GM03348 (cell line): ENCODE data around the gene RLN1.
"Not testable (repeated sequence)": the region's sequence is repeated elsewhere in the genome, so short reads cannot be mapped to it uniquely, and the experiment has no call there.

Source experiments
- DNase-seq: peaks from one replicate; pipeline ENCODE4 v3.0.0; 2012; ENCODE audit warnings: low spot score

Gene RLN1

DNA sequence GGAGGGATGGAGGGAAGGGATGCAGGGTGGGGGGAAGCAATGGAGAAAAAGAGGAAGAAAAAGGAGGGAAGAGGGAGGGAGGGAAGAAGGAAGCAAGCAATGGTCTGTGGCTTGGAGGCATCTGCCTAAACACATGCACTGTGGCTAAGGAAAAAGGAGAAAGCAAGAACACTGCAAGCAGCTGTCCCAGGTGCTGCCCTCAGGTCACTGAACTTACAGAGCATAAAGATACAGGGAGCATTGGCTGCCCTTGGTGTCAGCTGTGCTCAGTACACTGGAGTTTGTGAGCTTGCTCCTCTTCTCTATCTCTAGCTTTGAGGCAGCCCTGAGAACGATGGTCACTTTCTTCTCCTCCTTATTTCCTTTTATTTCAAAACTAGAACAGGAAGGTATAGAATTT is 18.1 kb downstream of the RLN1 start:
- not testable (repeated sequence) for DNase-seq

DNA sequence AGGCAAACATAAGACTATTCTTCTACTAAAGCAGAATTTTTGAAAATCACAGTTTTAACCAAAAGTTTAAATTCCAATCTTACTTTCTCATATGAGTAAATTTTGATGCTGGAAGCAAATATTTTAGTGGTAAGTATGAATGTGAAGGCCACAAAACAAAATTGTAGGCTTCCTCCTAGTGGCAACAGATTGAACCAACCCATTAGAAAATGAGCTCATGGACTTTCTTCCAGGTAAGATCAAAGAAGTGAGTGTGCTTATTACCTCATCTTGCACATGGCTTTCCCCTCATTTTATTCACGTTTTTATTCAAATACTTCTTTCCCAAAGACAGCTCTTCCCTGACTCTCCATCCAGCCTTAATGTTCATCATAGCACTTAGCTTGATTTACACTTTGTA is 18.6 kb downstream of the RLN1 start:
- DNase-seq: no peak

DNA sequence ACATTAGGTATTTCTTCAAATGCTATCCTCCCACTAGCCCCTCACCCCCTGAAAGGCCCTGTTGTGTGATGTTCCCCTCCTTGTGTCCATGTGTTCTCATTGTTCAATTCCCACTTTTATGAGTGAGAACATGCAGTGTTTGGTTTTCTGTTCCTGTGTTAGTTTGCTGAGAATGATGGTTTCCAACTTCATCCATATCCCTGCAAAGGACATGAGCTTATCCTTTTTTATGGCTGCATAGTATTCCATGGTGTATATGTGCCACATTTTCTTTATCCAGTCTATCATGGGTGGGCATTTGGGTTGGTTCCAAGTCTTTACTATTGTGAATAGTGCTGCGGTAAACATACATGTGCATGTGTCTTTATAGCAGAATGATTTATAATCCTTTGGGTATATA is 23.3 kb downstream of the RLN1 start:
- DNase-seq: not testable (repeated sequence)

DNA sequence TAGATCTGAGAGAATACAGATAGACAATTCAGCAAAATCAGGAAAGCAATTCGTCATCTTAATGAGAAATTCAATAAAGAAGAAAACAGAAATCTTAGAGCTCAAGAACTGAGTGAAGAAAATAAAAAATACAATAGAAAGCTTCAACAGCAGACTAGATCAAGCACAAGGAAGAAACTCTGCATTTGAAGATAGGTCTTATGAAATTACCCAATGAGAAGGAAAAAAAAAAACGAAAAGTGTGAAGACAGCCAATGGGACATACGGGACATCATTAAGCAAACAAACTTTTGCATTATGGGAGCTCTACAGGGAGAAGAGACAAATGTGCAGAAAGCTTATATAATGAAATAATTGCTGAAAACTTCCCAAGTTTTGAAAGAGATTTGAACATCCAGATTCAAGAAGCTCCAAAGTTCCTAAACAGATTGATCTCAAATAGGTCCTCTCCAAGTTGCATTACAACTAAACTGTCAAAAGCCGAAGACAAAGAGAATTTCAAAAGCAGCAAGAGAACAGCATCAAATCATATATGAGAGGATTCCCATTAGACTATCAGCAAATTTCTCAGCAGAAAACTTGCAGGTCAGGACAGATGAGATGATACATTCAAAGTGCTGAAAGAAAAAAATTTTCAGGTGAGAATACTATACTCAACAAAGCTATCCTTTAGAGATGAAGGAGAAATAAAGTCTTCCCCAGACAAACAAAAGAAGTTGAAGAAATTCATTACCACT is 24.3 kb downstream of the RLN1 start:
- DNase-seq: no peak

DNA sequence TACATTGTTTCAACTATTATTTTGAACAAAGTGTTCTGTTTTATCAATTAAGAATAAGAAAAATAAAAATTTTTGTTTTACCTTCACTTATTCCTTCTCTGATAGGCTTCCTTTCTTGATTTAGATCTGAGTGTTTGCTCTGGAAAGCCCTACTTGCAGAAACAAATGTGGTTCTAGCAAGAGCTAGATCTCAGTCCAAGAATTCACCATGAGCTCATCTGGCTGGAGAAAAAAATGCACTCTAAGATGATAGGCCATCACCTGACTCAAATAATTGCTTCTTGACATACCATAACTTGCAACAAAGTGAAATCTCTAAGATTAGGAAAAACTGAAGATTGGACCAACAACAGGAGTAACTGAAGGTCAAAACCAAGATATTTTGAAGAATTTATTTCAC is 28.8 kb downstream of the RLN1 start:
- DNase-seq: no peak

DNA sequence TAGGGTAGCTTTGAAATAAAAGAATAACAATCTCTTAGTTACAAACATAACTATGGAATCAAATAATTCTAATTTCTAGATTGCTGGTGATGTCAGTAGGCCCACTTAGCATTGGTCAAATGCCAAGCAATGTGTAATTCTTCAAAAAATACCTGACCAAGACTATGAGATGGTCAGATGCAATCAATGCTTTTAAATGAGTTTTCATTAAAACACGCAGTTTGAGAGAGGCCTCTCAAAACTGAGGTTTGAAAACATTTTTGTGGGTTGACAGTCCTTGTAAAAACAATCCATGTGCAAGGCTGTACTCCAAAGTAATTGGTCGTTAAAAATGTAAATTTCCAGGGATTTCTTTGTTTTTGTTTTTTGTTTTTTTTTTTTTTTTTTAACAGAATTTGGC is 33.9 kb downstream of the RLN1 start:
- DNase-seq: no peak

DNA sequence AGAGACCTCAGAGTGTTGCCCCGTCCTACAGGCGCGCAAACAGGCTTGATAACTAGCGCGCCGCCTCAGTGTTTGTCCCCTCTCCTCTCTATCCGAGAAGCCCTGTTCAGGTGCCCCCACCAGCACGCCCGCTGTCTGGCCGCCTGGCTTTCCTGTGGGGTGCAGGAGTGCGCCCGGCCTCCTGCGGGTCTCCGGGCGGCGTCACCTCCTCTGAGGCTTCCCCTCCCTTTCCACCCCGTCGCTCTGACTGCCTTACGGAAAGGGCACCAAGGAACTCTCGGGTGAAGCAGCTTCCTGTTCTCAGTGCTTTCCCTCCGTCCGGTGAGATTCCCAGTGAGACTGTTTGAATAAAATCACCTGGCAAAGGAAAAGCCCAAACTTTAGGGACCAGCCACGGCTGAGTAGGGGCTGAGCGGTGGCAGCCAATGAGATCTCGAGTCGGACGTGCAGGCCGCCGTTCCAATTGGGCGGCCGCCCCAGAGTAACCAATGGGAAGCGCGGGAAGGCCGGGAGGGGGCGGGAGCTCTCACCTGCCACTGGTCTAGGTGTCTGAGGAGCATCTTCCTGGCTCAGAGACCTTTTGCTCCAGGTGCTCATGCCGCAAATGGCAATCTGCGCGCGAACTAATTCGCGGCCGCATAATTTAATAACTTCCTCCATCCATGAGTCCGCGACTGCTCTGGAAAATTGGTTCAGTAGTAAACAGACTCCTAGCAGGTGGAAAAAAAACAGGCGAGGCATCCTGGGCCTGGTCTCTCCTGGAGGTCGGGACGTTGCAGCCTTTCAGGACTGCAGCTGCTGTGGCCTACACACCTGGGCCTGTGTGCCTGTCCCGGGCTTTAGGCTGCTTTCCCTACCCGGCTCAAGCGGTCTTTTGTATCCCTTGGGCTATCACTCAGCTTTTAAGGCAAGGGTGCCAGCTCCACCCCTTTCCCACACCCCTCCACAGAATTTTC is 35.6 kb downstream of the RLN1 start, which contains the start of gene RLN2:
Gene RLN2 (minus strand): TSS at position 877 of the 956 bp plus-strand sequence. CDS start 136 bp downstream, at position 741.
- not testable (repeated sequence) for DNase-seq

DNA sequence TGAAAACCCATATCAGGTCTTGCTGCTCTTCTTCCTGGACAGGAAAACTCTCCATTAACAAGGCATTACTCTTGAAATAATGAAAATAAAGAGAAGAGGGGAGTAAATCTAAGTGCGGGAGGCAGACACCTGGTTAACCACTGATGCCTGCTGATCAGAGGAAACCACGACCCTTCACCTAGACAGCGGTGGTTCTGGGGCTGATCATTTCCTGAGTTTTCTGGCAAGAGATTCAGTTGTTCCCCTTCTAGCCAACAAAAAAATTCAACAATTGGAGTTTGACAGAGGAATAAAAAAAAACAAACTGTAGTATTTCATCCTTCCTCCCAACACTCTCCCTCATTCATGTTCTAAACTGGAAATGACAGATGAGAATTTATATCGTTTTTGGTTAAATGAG is 38.1 kb downstream of the RLN1 start:
- DNase-seq: no peak

DNA sequence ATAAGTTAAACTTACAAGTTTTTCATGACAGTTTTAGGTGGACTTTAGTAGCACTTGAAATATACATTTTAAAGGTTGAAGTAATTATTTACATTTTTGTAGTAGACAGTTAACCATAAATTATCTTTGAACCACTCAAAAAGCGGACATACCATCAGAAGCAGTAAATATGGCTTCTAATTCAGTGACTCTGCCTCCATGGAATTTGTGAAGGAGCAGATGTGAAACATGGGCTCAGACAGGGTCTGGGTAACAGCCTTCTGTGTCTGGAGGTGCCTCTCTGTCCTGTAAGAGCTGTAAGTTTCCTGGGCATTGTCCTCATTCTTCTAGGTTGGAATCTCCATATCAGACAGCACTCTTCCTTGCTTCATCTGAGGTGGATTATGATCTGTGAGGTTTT is 47.5 kb downstream of the RLN1 start:
- no peak for DNase-seq

DNA sequence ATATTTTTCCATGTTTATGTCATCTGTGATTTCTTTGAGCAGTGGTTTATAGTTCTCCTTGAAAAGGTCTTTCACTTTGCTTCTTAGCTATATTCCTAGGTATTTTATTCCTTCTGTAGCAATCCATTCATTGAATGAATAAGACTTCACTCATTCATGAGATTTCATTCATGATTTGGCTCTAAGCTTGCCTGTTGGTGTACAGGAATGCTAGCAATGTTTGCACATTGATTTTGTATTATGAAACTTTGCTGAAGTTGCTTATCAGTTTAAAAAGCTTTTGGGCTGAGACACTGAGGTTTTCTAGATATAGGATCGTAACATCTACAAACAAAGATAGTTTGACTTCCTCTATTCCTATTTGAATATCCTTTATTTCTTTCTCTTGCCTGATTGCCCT is 51.1 kb downstream of the RLN1 start:
- DNase-seq: no peak

DNA sequence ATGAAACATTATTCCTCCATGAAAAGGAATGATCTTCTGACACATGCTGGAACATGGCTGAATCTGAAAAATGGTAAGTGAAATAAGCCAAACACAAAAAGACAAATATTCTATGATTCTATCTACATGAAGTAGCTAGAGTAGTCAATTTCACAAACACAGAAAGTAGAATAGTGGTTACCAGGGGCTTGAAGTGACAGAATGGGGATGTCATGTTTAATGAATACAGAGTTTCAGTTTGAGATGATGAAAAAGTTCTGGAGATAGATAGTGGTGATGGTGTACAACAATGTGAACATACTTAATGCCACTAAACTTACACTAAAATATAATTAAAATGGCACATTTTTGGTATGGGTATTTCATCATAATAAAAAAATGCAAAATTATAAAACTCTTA is 53.4 kb downstream of the RLN1 start:
- no peak for DNase-seq
